ENCODE data around the gene CREB1. TPM values are rescaled to one million over a fixed set of nuclear protein-coding genes. Genes with fewer than 3 reads are reported as not detected.

CREB1 gene
- total RNA-seq, 1 experiment from 2014 or later, result 81.4 TPM

GRCh38 chr2:207514451-207514850, 15.3 kb upstream of the CREB1 start:
- BruUV-seq (replicated peaks), result no TSS peak
- no peak for DNase-seq
- CTCF ChIA-PET, result no interaction called here
- no peak overlapping the region for H3K4me3 Mint-ChIP-seq (ENCODE audit: low read depth, unreplicated experiment)
- H3K4me1 Mint-ChIP-seq (ENCODE audit: low read depth, unreplicated experiment), result no peaks in the 10 kb centered on the region
- TF ChIP-seq CTCF (IDR thresholded peaks at IDR 0.05; ENCODE audit: unreplicated experiment), result no peak
- no peaks in the 10 kb centered on the region for H3K9me3 Mint-ChIP-seq (ENCODE audit: low read depth, unreplicated experiment)
- no peaks in the 10 kb centered on the region for H3K36me3 Mint-ChIP-seq (ENCODE audit: insufficient read depth, unreplicated experiment)
- intact Hi-C loops (cut with micrococcal nuclease; ENCODE audit: unreplicated experiment), result no loop called here
- no peak overlapping the region for H3K27ac Mint-ChIP-seq (ENCODE audit: unreplicated experiment)
- no peaks in the 10 kb centered on the region for H3K27me3 Mint-ChIP-seq (ENCODE audit: unreplicated experiment)

GRCh38 chr2:207515671-207516070, 14.1 kb upstream of the CREB1 start:
- no peaks in the 10 kb centered on the region for H3K36me3 Mint-ChIP-seq (ENCODE audit: insufficient read depth, unreplicated experiment)
- no peaks in the 10 kb centered on the region for H3K4me1 Mint-ChIP-seq (ENCODE audit: low read depth, unreplicated experiment)
- H3K27ac Mint-ChIP-seq (ENCODE audit: unreplicated experiment), result no peak overlapping the region
- CTCF ChIA-PET, result no interaction called here
- no peak overlapping the region for H3K4me3 Mint-ChIP-seq (ENCODE audit: low read depth, unreplicated experiment)
- BruUV-seq (replicated peaks), result no TSS peak
- no peak for TF ChIP-seq CTCF (IDR thresholded peaks at IDR 0.05; ENCODE audit: unreplicated experiment)
- no peak for DNase-seq
- H3K27me3 Mint-ChIP-seq (ENCODE audit: unreplicated experiment), result no peaks in the 10 kb centered on the region
- intact Hi-C loops (cut with micrococcal nuclease; ENCODE audit: unreplicated experiment), result no loop called here
- no peaks in the 10 kb centered on the region for H3K9me3 Mint-ChIP-seq (ENCODE audit: low read depth, unreplicated experiment)

- no peaks in the 10 kb centered on the region for H3K27me3 Mint-ChIP-seq (ENCODE audit: unreplicated experiment)
- CTCF ChIA-PET, result no interaction called here
- H3K4me1 Mint-ChIP-seq (ENCODE audit: low read depth, unreplicated experiment), result no peaks in the 10 kb centered on the region
- no peak overlapping the region for H3K27ac Mint-ChIP-seq (ENCODE audit: unreplicated experiment)
- intact Hi-C loops (cut with micrococcal nuclease; ENCODE audit: unreplicated experiment), result no loop called here
- no peak overlapping the region for H3K4me3 Mint-ChIP-seq (ENCODE audit: low read depth, unreplicated experiment)
- BruUV-seq (replicated peaks), result no TSS peak
- TF ChIP-seq CTCF (IDR thresholded peaks at IDR 0.05; ENCODE audit: unreplicated experiment), result no peak
- no peaks in the 10 kb centered on the region for H3K9me3 Mint-ChIP-seq (ENCODE audit: low read depth, unreplicated experiment)
- DNase-seq, result no peak
- H3K36me3 Mint-ChIP-seq (ENCODE audit: insufficient read depth, unreplicated experiment), result no peaks in the 10 kb centered on the region
These were observed 13.6 kb upstream of the CREB1 start for GRCh38 chr2:207516206-207516605.

GRCh38 chr2:207523005-207523404, 6.8 kb upstream of the CREB1 start:
- Mint-ChIP-seq H3K9me3 (ENCODE audit: low read depth, unreplicated experiment) (no peaks in the 10 kb centered on the region), H3K36me3 (ENCODE audit: insufficient read depth, unreplicated experiment) (peaks cover under 1% of the 10 kb centered on the region), H3K27ac (ENCODE audit: unreplicated experiment) (no peak overlapping the region), H3K4me1 (ENCODE audit: low read depth, unreplicated experiment) (peaks cover 14% of the 10 kb centered on the region), H3K4me3 (ENCODE audit: low read depth, unreplicated experiment) (no peak overlapping the region), H3K27me3 (ENCODE audit: unreplicated experiment) (no peaks in the 10 kb centered on the region)
- CTCF ChIA-PET, result no interaction called here
- BruUV-seq (replicated peaks), result no TSS peak
- no peak for DNase-seq
- intact Hi-C loops (cut with micrococcal nuclease; ENCODE audit: unreplicated experiment), result no loop called here
- no peak for TF ChIP-seq CTCF (IDR thresholded peaks at IDR 0.05; ENCODE audit: unreplicated experiment)

All from Calu3 (cell line).